Stimulated activated naive CD4-positive, alpha-beta T cell treated with Interleukin-2 at 50 U/mL for 16 hours (primary cell): ENCODE measurements around the gene ZFP36L2.

Experiments
- DNase-seq: peaks from one replicate; lab custom pipeline; 2025; lab: John Stamatoyannopoulos, UW

The ZFP36L2 gene

DNA sequence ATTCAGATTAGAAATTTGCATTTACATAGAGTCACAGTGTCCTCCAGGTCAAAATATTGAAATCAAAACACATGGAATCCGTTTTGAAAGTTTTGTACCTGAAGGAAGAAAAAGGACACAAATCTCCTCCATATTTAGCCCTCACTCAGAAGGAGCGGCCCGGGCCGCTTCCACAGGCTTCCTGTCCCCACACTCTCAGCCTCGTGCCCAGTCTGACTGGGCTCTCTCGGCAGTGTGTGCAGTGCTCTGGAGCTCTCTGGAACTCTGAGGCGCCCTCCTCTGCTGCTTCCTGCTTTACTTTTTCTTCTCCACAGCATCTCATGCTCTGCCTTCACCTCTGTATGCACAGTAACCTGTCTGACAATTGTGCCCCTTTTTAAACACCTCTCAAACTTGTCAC is 22.2 kb upstream of the ZFP36L2 start:
- DNase-seq, result no peak

DNA sequence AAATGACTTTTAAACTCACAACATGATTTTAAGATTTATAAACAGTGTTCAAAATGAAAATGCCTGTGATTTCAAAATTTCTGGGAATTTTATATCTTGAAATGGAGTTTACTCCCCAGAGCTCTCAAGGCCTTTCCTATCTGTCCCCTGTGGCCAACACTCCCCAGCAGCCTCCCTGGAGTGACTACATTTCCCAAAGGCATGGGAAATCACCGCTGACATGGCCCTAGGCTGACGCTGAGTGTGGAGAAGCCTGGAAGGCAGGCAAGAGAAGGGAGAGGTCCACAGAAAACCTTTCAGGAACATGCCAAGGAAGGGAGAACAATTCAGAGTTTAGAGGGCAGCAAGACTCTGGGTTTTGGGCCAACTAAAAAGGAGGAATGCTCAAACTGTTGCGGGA is 20.2 kb upstream of the ZFP36L2 start:
- no peak for DNase-seq

DNA sequence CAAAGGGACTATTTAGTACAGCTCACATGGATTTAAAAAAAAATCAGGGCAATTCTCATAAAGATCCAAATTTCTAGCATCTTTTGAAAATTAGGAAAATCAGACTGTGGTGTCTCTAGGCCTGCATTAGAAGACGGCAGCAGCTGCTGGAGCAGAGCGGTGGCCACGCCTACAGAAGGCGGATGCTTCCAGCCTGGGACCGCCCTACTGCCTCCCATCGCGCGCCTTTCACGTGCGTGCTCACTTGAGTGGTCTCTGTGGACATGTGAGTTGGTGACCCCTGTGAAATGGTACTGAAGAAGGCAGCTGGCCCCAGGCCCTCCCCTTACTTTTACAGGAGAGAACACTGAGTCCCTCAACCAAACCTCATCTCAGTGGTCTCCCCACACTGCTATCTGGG is 15.2 kb upstream of the ZFP36L2 start:
- no peak for DNase-seq

DNA sequence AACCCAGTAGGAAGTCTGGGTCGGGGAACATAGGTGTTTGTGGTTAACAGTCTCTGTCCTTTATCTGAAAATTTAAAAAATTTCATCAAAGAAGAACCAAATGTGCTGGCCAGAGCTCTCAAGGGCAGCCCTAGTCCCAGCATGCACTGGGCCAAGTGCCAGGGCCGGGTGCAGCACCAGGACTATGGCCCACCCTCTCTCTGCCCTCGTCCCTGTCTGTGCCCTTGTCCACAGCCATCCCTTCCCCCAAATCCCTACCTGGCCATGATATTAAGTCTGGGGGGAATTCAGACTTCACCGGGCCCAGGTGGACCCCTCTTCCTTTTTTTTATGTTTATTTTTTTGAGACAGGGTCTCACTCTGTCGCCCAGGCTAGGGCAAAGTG is 14.4 kb upstream of the ZFP36L2 start:
- DNase-seq, result no peak

DNA sequence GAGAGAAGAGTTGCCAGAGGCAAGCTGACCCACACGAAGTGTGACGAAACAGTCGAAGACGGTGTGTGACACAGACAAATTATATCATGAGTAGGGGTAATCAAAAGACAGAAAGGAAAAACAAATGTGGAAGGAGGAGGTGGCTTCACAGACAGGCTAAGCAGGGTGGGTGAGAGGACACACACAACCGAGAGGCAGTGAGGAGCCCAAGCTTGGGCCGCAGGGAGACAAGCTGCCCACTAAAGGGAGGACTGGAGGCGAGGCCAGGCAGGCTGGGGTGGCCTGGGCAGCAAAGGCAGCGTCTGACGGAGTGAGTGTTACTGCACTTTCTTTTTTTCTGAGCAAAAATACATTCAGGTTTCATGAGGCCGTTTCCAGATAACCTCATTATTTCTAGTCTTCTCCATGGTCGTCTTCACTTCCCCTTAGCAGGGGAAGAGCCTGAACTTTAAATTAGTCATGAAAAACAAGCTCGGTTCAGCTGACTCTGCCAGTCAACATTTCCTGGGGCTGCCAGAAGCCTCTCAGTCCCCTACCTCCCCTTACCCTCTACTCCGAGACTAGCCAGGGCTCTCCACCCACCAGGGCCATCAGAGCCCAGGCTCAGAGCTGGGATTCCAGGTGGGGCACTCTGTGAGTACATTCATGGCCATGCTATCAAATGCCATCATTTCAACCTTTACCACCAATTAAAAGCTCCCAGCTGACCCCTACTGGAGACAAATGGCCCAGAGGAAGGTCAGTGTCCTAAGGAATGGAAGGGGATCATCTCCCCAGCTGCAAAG is 13.8 kb upstream of the ZFP36L2 start:
- no peak for DNase-seq

DNA sequence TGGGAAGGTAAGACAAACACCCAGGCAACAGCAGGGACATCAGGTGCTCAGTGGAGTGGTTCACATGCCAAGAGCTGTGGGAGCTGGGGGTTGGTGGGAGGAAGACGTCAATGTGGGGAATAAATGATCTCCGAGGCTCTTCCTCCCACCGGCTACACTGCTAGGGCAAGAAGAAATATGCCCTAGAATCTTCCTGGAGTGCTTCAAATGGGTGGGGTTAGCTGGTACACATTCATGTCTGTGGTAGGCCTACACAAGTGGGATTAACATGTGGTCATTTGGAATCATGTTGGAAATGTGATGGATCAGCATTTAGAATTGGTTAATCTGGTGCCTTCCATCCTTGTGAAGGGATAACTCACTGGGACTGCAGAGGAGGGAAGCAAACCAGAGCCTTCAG is 12.4 kb upstream of the ZFP36L2 start:
- no peak for DNase-seq

DNA sequence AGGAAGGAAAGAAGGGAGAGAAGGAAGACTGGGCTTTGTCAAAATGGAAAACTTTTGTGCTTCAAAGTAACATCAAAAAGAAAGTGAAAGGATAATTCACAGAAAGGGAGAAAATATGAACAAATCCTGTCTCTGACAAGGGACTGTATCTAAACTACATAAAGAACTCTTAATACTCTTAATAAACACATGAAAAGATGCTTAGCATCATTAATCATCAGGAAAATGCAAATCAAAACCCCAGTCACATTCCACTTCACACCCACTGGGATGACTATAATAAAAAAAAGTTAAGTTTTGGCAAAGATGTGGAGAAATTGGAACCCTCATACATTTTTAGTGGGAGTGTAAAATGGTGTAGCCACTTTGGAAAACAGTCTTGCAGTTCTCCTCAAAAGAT is 11.8 kb upstream of the ZFP36L2 start:
- DNase-seq, result no peak

DNA sequence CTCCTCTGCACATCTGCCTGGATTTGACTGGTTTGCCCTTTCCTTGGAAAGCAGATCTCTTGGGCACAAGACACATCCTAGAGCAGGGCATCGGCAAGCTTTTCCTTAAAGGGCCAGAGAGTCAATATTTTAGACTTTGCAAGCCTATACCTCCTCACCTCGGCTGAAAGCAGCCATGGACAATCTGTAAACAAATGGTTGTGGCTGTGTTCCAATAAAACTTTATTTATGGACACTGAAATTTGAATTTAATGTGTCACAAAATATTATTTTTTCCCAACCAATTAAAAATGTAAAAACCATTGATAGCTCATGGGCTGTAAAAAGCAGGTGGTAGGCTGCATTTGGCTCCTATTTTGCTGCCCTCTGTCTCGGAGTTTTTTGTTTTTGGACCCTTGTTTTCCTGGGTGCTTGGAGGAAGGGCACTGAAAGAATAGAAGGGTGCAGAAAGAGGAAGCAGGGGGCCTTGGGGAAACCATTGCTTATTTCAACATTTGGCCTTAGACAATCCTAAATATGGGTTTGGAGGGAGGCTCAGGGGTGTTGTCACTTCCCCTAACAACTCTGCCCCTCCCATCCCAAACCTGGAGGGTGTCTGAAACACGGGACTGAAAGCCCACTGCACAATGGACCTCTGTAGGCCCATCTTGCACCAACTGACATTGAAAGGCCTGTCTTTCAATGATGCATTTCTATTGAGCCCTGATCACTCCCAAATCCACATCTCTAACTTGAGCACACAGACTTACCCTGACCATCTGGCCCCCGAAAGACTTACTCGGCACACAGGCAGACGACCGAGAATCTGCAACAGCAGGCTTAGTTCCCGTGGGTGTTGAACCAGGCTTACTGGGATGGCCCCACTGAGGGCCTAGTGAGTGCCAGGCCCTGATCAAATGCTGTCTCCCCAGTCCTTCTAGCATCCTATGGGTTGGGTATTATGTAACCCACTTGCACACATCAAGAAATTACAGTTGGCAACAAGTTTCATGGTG is 7.1 kb upstream of the ZFP36L2 start:
- DNase-seq, result no peak

DNA sequence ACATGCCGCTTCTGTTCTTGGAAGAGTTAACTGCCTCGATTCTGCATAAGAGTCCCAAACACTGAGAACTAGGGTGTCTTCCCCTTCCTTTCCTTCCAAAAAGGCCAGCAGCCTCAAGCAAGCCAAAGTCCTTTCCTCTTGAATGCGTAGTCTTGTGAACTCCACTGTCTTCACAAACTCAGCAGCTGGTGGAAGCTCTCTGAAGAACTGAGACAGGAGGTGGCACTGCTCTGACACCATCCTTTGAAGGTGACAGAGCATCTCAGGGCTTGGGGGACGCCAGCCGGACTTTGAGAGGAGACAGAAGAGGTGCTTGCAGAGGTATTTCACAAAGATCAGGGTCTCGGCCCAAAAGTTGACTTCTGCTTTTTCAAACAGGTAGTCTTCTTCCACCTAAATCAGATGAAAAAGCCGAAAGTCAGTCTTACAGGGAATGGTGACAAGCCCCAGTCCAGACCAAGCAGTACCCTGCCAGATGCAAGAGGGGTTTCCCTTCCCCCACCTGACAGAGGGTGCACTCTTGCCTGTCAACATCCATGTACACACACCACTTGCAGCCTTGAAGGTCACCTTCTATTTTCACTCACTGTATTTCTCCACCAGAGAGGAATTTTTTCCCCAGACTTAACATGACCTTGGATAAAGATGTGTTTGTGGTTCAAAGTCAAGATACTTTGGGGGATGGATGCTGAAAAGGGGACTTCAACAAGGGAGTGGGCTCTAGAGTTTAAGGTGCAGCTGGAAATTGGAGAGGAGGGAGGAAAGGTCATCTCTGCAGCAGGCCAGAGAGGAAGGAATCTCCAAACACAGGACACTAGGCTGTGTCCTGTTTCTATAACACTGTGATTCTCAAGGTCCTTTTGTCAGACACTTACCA is 4.8 kb upstream of the ZFP36L2 start:
- no peak for DNase-seq

DNA sequence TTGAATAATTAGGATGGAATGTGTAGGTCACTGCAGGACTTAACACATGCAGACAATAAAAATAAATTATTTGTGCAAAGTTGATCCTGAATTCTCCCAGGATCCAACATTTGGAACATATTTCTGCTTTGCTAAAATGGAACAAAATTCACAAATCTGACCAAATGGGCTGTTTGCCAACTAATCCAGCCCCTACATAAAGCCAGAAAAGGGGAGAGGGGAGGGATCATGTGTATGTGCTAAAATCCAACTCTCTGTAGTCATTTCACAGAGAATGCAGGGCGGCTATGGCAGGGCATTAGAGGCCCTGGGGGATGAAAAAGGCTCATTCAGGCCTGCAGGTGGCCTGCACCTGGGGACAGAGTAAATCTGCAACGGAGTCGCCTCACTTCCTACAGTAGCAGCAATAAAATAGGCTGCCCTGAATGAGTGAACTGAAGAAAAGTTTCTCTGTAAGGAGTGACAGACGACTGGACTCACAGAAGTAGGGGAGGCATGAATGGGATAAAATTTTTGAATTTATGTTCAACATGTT is 4.0 kb upstream of the ZFP36L2 start:
- no peak for DNase-seq

DNA sequence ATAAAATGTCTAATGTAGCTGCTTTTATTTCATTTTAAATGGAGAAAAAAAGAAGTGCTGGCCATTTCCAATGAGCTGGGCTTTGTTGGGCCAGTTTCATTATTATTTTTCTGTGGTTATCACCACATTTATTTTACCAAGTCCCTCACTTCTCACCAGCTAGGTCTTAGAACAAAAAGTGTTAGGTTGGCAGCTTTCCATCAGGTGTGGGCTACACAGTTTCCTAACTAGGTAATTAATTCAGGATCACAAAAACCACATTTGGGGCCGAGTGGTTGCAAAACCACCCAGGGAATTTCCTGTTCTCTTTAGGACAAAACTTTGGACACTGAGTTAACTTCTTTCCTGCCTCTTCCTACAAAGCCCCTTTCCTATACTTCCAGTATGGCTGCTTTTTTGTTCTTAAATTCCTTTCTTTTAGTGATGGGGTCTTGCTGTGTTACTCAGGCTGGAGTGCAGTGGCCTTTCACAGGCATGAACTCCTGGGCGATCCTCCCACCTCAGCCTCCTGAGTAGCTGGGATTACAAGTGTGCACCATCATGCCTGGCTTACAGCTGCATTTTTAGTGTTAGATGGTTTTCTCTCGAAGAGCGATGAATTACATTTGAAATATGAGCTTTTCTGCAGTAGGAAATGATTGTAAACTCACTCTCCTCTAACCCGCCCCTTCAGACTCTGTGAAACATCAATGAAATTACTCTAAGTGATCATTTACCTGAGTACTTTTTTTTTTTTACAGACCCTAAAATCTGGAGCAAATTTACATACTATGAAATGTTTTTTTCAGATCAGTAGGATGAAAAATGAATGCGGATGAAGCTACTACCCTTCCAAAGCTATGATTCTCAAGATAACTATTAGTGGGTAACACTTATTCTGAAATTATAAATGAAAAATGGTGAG is 2.6 kb upstream of the ZFP36L2 start:
- DNase-seq, result no peak

DNA sequence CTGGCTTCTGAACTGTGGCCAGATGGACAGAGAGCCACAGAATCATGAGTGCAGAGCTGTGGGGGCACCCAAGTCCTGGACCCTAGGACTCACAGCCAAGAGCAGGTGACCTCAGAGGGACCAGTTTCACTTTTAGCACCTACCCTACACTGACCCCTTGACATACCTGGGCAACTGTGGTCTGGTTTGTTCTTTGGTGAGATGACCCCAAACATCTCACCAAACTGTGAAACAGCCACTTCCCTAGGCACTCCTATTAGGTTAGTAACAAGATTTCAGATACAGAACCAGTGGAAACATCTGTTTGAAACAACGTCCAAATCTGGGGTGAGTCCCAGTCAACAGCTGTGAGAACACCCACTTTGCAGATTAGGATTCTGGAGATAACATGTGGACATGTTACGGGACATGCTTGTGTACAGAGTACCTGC is 1.9 kb upstream of the ZFP36L2 start:
- no peak for DNase-seq

DNA sequence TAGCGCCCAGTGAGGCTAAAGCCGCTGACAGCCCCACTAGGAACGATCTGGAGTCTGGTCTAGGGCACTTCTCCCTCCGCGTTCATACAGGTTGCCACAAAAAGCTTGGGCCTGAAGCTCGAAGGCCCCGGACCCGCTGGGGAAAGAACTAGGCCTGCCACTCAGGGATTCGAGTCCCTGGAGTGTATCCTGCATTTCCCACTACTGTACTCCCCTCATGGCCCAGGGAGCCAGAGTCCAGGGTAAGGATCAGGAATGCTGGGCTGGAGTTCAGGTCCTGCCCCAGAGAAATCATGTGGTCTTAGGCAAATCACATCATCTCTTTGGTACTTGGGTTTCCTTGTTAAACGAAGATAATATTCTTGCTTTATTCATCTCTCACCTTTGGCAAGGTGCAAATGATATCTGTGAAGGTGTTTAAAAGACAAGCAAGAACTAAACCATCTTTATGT is 1.4 kb upstream of the ZFP36L2 start:
- DNase-seq, result no peak

DNA sequence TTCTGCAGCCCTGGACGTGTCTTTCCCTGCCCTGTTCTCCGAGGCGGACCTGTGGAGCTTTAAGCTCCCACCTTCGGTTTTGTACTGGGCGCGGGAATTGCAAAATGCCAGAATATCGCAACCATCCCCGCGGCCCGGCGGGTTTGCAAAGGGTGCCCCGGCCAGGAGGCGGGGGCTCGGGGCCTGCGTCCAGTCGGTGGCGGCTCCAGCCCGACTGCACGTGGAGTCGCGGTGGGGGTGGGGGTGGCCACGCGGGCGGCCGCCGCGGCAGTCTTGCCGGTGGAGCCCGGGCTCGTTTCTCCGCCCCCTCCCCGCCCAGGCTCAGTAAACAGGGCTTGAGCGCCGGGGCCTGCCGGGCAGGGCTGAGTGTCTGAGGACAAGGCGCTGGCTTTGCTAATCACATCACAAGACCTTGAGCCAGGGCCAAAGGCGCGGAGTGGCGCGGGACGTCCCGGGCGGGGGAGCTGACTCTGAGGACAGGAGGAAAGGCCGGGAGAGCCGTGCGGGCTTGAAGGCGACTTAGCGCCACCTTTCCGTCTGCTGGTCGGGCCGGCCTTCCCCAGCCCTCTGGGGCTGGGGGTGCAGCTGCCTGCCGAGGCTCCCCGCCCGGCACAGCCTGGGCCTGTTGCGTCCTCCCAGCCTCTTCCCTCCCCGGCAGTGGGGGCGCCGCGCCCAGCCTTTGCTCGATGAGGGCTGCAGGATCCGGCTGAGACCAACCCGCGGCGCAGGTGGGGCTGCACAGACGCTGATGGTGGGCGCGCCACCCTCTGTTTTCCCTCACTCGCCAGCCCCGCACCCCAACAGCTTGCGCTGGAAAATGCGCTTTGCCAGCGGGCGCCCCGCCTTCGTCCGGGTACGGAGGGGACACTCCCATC is 786 bp upstream of the ZFP36L2 start:
- peak; percentile 63 for DNase-seq

DNA sequence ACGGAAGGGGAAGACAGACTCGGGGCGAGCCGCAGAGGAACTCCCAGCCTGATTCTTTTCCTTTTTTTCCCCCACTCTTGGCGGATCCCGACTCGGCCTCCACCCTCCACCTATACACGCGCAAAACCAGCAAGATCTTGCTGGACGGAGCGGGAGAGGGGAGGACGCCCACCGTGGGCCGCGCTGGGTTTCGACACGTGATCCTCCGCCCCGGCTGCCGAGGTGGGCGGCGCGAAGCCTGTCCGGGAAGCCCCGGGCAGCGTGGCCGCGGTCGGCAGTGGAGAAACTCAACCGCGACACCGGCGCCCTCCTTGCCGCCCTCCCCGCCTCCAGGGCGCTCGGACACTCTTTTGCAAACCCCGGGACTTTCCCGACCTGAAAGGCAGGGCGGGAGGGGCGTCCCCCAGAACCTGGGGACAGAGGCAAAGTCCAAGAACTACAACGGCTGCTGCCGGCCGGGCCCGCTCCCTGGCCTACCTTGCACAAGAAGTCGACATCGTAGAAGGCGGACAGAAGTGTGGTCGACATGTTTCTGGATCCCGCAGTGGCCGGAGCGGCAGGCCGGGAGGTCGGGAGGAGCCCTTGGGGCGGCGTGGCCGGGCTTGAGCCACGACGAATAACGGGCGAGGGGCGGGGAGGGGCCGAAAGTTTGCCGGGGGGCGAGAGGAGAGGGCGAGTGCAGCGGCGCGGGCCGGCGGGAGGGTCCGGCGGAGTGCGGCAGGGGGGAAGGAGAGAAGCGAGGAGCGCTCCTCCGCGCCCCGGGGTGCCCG is 433 bp downstream of the ZFP36L2 start:
- DNase-seq, result peak; percentile 66

DNA sequence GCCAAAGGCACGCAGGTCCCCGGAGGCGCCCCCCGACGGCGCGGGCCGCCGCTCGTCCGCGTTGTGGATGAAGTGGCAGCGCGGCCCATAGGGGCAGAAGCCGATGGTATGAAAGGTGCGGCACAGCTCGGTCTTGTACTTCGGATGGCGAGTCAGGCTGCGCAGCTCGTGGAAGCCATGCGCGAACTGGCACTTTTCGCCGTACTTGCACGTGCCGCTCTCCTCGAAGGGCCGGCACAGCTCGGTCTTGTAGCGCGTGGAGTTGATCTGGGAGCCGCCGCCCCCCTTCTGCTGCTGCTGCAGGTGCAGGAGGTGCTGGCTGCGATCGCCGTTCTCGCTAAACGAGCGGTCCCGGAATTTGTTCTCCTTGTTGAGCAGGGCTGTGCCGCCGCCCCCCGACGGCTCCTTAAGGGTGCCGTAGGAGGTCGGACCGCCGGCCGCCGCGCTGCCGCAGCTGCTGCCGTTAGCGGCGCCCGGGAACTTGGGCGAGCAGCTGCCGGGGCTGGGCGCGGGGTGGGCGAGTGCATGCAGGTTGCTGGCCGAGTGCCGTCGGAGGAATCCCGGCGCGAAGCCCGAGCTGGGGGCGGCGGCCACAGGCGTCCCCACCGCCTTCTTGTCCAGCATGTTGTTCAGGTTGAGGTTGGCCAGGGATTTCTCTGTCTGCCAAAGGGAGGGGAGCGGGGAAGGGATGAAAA is 1.2 kb downstream of the ZFP36L2 start:
- DNase-seq, result peak; percentile 61

DNA sequence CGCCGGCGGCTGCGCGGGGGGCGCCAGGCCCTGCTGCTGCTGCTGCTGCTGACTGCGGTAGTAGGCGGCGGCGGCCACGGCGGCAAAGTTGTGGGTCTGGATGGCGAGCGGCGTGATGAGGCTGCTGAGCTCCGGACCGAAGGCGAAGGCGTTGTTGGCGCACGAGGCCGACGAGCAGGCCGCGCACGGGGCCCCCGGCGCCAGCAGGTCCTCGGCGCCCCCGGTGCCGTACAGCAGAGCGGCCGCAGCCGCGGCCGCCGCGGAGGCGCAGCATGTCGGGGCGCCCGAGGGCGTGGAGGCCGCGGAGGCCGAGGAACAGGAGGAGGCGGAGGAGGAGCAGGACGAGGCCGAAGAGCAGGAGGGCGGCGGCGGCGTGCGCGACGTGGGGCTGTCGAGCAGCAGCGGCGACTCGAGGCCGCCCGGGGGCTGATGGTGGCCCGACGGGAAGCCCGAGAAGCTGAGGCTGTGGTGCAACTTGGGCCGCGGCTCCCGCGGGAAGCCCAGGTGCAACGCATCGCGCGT is 1.8 kb downstream of the ZFP36L2 start:
- DNase-seq, result peak; percentile 35

DNA sequence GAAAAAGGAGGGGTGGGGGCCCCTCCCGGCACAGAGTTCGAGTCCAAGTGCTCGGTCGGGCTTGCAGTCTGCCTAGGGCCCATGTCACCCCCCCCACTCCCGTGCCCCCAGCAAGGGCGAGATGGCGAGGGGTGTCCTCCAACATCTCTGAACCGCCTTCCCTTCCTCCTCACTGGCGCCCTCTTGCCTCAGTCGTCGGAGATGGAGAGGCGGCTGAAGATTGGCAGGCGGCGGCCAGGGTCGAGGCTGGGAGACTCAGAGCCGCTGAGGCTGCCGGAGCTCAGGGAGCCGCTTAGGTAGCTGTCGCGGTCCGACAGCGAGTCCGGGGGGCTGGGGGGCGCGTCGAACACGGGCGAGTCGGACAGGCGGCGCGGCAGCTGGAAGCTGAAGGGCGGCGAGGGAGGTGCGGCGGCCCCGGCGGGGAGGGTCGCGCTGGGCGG is 2.3 kb downstream of the ZFP36L2 start:
- peak; percentile 65 for DNase-seq
